ENCODE measurements around the gene OR6X1. TPM values are rescaled to one million over a fixed set of nuclear protein-coding genes. Genes with fewer than 3 reads are reported as not detected.

The OR6X1 gene
- total and polyA plus RNA-seq, 2 of the 8 experiments (the other 6 are each of a cell fraction or from before 2014, with no cell fraction given), result not detected

DNA sequence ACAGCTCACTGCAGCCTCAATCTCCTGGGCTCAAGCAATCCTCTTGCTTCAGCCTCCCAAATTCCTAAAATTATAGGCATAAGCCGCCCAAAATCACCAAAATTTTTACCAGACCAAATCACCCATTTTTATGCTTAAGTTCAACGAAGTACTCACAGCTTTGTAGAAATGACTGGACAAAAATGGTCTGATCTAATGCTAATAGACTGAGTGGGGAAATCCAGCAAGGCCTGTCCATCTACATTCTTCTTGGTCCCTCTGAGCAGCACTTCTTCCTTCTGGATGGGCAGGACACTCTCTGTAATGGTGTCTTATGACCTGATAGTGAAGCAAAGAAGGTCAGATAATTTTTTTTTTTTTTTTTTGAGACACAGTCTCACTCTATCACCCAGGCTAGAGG lies 18.7 kb upstream of the OR6X1 start:
- peaks cover 0 to 30% (median 13%) of the 10 kb centered on the region in 4 experiments; a peak in 6 of 7 replicates for H3K4me1 ChIP-seq (replicated peaks in 1 of 4; ENCODE audit: control insufficient read depth in 3 of 4, insufficient read depth in 4 of 4, low read length in 3 of 4)

More for the DNA sequence above, 18.7 kb upstream of the OR6X1 start:
- no peak overlapping the region for H2BK15ac ChIP-seq (ENCODE audit: low read length)
- H3K27ac ChIP-seq (ENCODE audit: low read depth, low read length), result no peak overlapping the region
- no peak overlapping the region for H2AFZ ChIP-seq (ENCODE audit: low read length)
- no peak overlapping the region for H2BK12ac ChIP-seq (ENCODE audit: low read depth, low read length)
- no peak overlapping the region; the same call in 1 of the 2 replicates for H2BK5ac ChIP-seq (ENCODE audit: low read depth, low read length)
- H3K9ac ChIP-seq (replicated peaks in 1 of 4; ENCODE audit: extremely low read depth in 1 of 4, low read depth in 3 of 4, low read length in 3 of 4), result no peak overlapping the region
- H3K18ac ChIP-seq (ENCODE audit: extremely low read depth, low read length), result no peak overlapping the region
- no peaks in the 10 kb centered on the region for H3K9me3 ChIP-seq (ENCODE audit: insufficient read depth in 2 of 2, low read depth in 1 of 2, low read length in 1 of 2)
- H2AK5ac ChIP-seq (ENCODE audit: low read depth, low read length), result no peak overlapping the region
- H2BK20ac ChIP-seq (ENCODE audit: low read length), result no peak overlapping the region; the same call in 1 of the 2 replicates
- peak overlapping the region; percentile 75 for H2BK120ac ChIP-seq (replicated peaks; ENCODE audit: low read depth, low read length)
- H3K27me3 ChIP-seq (replicated peaks in 1 of 4; ENCODE audit: control insufficient read depth in 3 of 4, extremely low read depth in 1 of 4, insufficient read depth in 3 of 4, low read length in 3 of 4), result no peaks in the 10 kb centered on the region
- peak overlapping the region; percentile 5 for H4K5ac ChIP-seq (ENCODE audit: insufficient read length, low read depth, low read length)
- H3K23ac ChIP-seq (ENCODE audit: insufficient read length), result no peak overlapping the region
- 84% methylated on average over 2 of the region's 2 CpGs; no CpG with 5 or more reads in 1 of the 2 experiments for WGBS, 2 experiments (ENCODE audit: extremely low coverage in 1 of 2, insufficient coverage in 1 of 2, insufficient read length in 1 of 2, insufficient replicate concordance in 2 of 2, low coverage in 1 of 2, low lambda C conversion rate in 2 of 2, missing lambda C conversion rate in 1 of 2)
- FAIRE-seq (peak; percentile 13), DNase-seq (ENCODE audit: low read depth in 1 of 2, low spot score in 2 of 2) (no peak)
- H3K56ac ChIP-seq (replicated peaks; ENCODE audit: insufficient read length, low read depth, low read length), result no peak overlapping the region
- H4K91ac ChIP-seq (replicated peaks; ENCODE audit: insufficient read length, low read length), result peak overlapping the region; percentile 84
- H3K14ac ChIP-seq (ENCODE audit: insufficient read length), result no peak overlapping the region
- H3K36me3 ChIP-seq (ENCODE audit: control insufficient read depth in 2 of 4, insufficient read depth in 4 of 4, low read length in 3 of 4), result no peaks in the 10 kb centered on the region
- no peak overlapping the region for H4K8ac ChIP-seq (ENCODE audit: extremely low read depth, insufficient read depth, low read length)
- H3K79me1 ChIP-seq (ENCODE audit: low read depth, low read length), result no peaks in the 10 kb centered on the region
- CTCF ChIA-PET (ENCODE audit: partially characterized antibody), result interaction anchor here (0.7 to 1.8 kb wide), 6 partner anchors 16 to 178 kb away, joined by 3 to 9 read pairs (median 4); no protein-coding TSS in a partner anchor
- TF ChIP-seq JUN (IDR thresholded peaks at IDR 0.05; ENCODE audit: low read depth, low read length), result no peak
- TF ChIP-seq SP2 (IDR thresholded peaks at IDR 0.05; ENCODE audit: low read length), result no peak
- no peak for TF ChIP-seq KDM4A (IDR thresholded peaks at IDR 0.05; ENCODE audit: low read depth, low read length, severe bottlenecking)
- no peak for TF ChIP-seq JUND (IDR thresholded peaks at IDR 0.05; ENCODE audit: low read length)
- TF ChIP-seq EZH2 (IDR thresholded peaks at IDR 0.05; ENCODE audit: low read depth, low read length, severe bottlenecking), result no peak
- no peak for TF ChIP-seq SRF (IDR thresholded peaks at IDR 0.05; ENCODE audit: low read depth, low read length)
- TF ChIP-seq TCF12 (IDR thresholded peaks at IDR 0.05; ENCODE audit: low read depth, low read length), result no peak
- no peak for TF ChIP-seq TBP (IDR thresholded peaks at IDR 0.05; ENCODE audit: low read depth, low read length)
- H3K79me2 ChIP-seq (ENCODE audit: control insufficient read depth in 1 of 2, insufficient read depth in 2 of 2, low read length in 2 of 2), result no peaks in the 10 kb centered on the region
- POLR2A ChIA-PET (ENCODE audit: partially characterized antibody), result interaction anchor here (1.2 kb wide), 1 partner anchor 17 kb away, joined by 3 read pairs; no protein-coding TSS in a partner anchor
- H4K20me1 ChIP-seq (replicated peaks in 1 of 2; ENCODE audit: control insufficient read depth in 1 of 2, insufficient read depth in 2 of 2, low read length in 2 of 2), result no peaks in the 10 kb centered on the region
- H3K4ac ChIP-seq (replicated peaks; ENCODE audit: insufficient read length, low read depth, low read length), result no peak overlapping the region
- H3K4me2 ChIP-seq (ENCODE audit: insufficient read depth in 1 of 2, low read depth in 2 of 2, low read length in 2 of 2), result no peak overlapping the region
- no peaks in the 10 kb centered on the region for H3K23me2 ChIP-seq (ENCODE audit: low read depth, low read length)
- no peak overlapping the region for H3K4me3 ChIP-seq (ENCODE audit: extremely low read depth in 1 of 4, insufficient read depth in 2 of 4, low read depth in 3 of 4, low read length in 4 of 4)
